GM18520 (cell line): ENCODE data around the gene DNAL4.

ENCODE experiments used
- ATAC-seq: cut with Tn5 transposase; IDR thresholded peaks from one replicate; pipeline ENCODE4 v1.9.1; 2021; ENCODE audit not compliant: unreplicated experiment

The DNAL4 gene

GRCh38 chr22:38793721-38794466 is at the start of gene DNAL4:
Gene DNAL4, minus strand, starts transcription at chr22:38794143. Its CDS starts 11,412 bp downstream, at chr22:38782731.
- peak; percentile 97 for ATAC-seq

- ATAC-seq: no peak
Measured at GRCh38 chr22:38843201-38843656, 49.3 kb upstream of the DNAL4 start.

GRCh38 chr22:38842512-38843200 is 48.7 kb upstream of the DNAL4 start:
- ATAC-seq: no peak

GRCh38 chr22:38841635-38842034 is 47.7 kb upstream of the DNAL4 start:
- ATAC-seq: no peak

- no peak for ATAC-seq
Measured at GRCh38 chr22:38841211-38841610, 47.3 kb upstream of the DNAL4 start.

- ATAC-seq: no peak
Measured at GRCh38 chr22:38840129-38840528, 46.2 kb upstream of the DNAL4 start.

GRCh38 chr22:38839686-38840085 is 45.7 kb upstream of the DNAL4 start:
- ATAC-seq: no peak

GRCh38 chr22:38837414-38837928 is 43.5 kb upstream of the DNAL4 start:
- no peak for ATAC-seq

- no peak for ATAC-seq
Measured at GRCh38 chr22:38835888-38836301, 42.0 kb upstream of the DNAL4 start.

- ATAC-seq: no peak
Measured at GRCh38 chr22:38834991-38835390, 41.0 kb upstream of the DNAL4 start.

- ATAC-seq: no peak
Measured at GRCh38 chr22:38834215-38834953, 40.4 kb upstream of the DNAL4 start.

GRCh38 chr22:38833061-38833460 is 39.1 kb upstream of the DNAL4 start:
- no peak for ATAC-seq

GRCh38 chr22:38832005-38832978 is 38.3 kb upstream of the DNAL4 start:
- ATAC-seq: no peak

- ATAC-seq: no peak
Measured at GRCh38 chr22:38831166-38831945, 37.4 kb upstream of the DNAL4 start.

GRCh38 chr22:38830845-38831108 is 36.8 kb upstream of the DNAL4 start:
- no peak for ATAC-seq

GRCh38 chr22:38830026-38830844 is 36.3 kb upstream of the DNAL4 start:
- no peak for ATAC-seq

- no peak for ATAC-seq
Measured at GRCh38 chr22:38829485-38829884, 35.5 kb upstream of the DNAL4 start.

- ATAC-seq: no peak
Measured at GRCh38 chr22:38828616-38829205, 34.8 kb upstream of the DNAL4 start.

- ATAC-seq: no peak
Measured at GRCh38 chr22:38828191-38828590, 34.2 kb upstream of the DNAL4 start.
